ENCODE data around the gene STX11.

DNA sequence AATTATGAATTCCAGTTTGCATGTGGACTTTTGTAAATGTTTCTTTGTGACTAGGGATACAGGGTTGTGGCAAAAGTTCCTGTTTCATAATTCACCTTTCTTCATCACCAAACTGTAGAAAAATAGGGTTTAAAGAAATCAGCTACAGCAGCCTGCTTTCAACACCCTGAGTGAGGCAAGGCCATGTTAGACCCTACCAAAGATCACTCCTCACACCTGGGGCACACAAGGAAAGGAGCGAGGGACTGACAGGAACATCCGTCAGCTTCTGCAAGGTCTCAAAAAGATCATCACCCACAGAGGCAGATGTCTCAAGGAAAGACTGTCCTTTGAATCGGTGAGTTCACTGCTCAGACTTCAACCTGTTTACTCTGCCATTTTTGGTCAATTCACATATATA lies 10.5 kb upstream of the STX11 start:
- no peak for TF ChIP-seq POLR2AphosphoS5 (IDR thresholded peaks at IDR 0.05)
- TF ChIP-seq, protein P1, sequence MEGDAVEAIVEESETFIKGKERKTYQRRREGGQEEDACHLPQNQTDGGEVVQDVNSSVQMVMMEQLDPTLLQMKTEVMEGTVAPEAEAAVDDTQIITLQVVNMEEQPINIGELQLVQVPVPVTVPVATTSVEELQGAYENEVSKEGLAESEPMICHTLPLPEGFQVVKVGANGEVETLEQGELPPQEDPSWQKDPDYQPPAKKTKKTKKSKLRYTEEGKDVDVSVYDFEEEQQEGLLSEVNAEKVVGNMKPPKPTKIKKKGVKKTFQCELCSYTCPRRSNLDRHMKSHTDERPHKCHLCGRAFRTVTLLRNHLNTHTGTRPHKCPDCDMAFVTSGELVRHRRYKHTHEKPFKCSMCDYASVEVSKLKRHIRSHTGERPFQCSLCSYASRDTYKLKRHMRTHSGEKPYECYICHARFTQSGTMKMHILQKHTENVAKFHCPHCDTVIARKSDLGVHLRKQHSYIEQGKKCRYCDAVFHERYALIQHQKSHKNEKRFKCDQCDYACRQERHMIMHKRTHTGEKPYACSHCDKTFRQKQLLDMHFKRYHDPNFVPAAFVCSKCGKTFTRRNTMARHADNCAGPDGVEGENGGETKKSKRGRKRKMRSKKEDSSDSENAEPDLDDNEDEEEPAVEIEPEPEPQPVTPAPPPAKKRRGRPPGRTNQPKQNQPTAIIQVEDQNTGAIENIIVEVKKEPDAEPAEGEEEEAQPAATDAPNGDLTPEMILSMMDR (IDR thresholded peaks at IDR 0.05) = no peak

Data from stomach (tissue), 4 donors.